Stimulated activated CD4-positive, alpha-beta T cell treated with anti-CD3 and anti-CD28 coated beads, TNF-alpha, amount 100 ng/mL, for 4 hours (primary cell): ENCODE results near the gene FGF14.

Source experiments
- DNase-seq, 3 experiments: peaks; one replicate each; pipeline ENCODE4 v3.0.0-alpha.2; 2020; ENCODE audit warnings: low read depth in 3 of 3

FGF14 gene

GRCh38 chr13:101930331-101930730 lies 471.5 kb downstream of the FGF14 start:
- DNase-seq: no peak

GRCh38 chr13:101925731-101926130 lies 476.1 kb downstream of the FGF14 start:
- no peak for DNase-seq

- no peak for DNase-seq
Observed at GRCh38 chr13:101919541-101920181, 482.2 kb downstream of the FGF14 start.

GRCh38 chr13:101917833-101918661 lies 483.8 kb downstream of the FGF14 start:
- DNase-seq: no peak

GRCh38 chr13:101917475-101917810 lies 484.4 kb downstream of the FGF14 start:
- no peak for DNase-seq

GRCh38 chr13:101916775-101917474 lies 484.9 kb downstream of the FGF14 start:
- DNase-seq: no peak

- no peak for DNase-seq
Observed at GRCh38 chr13:101916108-101916774, 485.6 kb downstream of the FGF14 start.

GRCh38 chr13:101915755-101916107 lies 486.1 kb downstream of the FGF14 start:
- no peak for DNase-seq

GRCh38 chr13:101915331-101915730 lies 486.5 kb downstream of the FGF14 start:
- no peak for DNase-seq

GRCh38 chr13:101911752-101912151 lies 490.1 kb downstream of the FGF14 start:
- DNase-seq: no peak

- DNase-seq: no peak
Observed at GRCh38 chr13:101903890-101904289, 498.0 kb downstream of the FGF14 start.

- DNase-seq: no peak
Observed at GRCh38 chr13:101898676-101899075, 503.2 kb downstream of the FGF14 start.

GRCh38 chr13:101896541-101896940 lies 505.3 kb downstream of the FGF14 start:
- no peak for DNase-seq

GRCh38 chr13:101893021-101893420 lies 508.8 kb downstream of the FGF14 start:
- no peak for DNase-seq

GRCh38 chr13:101892296-101892695 lies 509.6 kb downstream of the FGF14 start:
- no peak for DNase-seq

GRCh38 chr13:101881593-101881992 lies 520.3 kb downstream of the FGF14 start:
- DNase-seq: no peak

GRCh38 chr13:101880581-101880980 lies 521.3 kb downstream of the FGF14 start:
- no peak for DNase-seq

GRCh38 chr13:101876951-101877350 lies 524.9 kb downstream of the FGF14 start:
- DNase-seq: no peak

GRCh38 chr13:101875717-101876393 lies 526.0 kb downstream of the FGF14 start:
- DNase-seq: no peak

- DNase-seq: no peak
Observed at GRCh38 chr13:101875091-101875490, 526.8 kb downstream of the FGF14 start.

- no peak for DNase-seq
Observed at GRCh38 chr13:101869553-101869952, 532.3 kb downstream of the FGF14 start.
